GM12875 (cell line): ENCODE measurements around the gene SCIN.

Experiments
- H3K4me3 ChIP-seq: one replicate; pipeline ENCODE4 v1.5.1; 2011; ENCODE audit warnings: low read depth, low read length, control low read depth
- CTCF ChIP-seq: IDR thresholded peaks from 2 replicates; pipeline ENCODE4 v1.5.1; 2011; ENCODE audit warnings: low read depth, mild to moderate bottlenecking, control low read depth, inconsistent platforms, low read length, moderate library complexity, borderline replicate concordance; ENCODE audit not compliant: insufficient read depth

SCIN gene

GRCh38 chr7:12629816-12630512, 59.4 kb downstream of the SCIN start:
- no peak for TF ChIP-seq CTCF

GRCh38 chr7:12630513-12630819, 59.9 kb downstream of the SCIN start:
- TF ChIP-seq CTCF: no peak
- no peak overlapping the region for H3K4me3 ChIP-seq

More at GRCh38 chr7:12629816-12630512, 59.4 kb downstream of the SCIN start:
- H3K4me3 ChIP-seq: no peak overlapping the region

GRCh38 chr7:12633582-12633981, 63.1 kb downstream of the SCIN start:
- no peak overlapping the region for H3K4me3 ChIP-seq
- no peak for TF ChIP-seq CTCF

- no peak for TF ChIP-seq CTCF
- no peak overlapping the region for H3K4me3 ChIP-seq
These were observed 65.3 kb downstream of the SCIN start for GRCh38 chr7:12635830-12636229.

- no peak for TF ChIP-seq CTCF
- H3K4me3 ChIP-seq: no peak overlapping the region
These were observed 66.8 kb downstream of the SCIN start for GRCh38 chr7:12637328-12637727.

GRCh38 chr7:12637819-12638592, 67.5 kb downstream of the SCIN start:
- H3K4me3 ChIP-seq: no peak overlapping the region
- TF ChIP-seq CTCF: no peak
